Measurements from ENCODE around the gene CDC14B.

DNA sequence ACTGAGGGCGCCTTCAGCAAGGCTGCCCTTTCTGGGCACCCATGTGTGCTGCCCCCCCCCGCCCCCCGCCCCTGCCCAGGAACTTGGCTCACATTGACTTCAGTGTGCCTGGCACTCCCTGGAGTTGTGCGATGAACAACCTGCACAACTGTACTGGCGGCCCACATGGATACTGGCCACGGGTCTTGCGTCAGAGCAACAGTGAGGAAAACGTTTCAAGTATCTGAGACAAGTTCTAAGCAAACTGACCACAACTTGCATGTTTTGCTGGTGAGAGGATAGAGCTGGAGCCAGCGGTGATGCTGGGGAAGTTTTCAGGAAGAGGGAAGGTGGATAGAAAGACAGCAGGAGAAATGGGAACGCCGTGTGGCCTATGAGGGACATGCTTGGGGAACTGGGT is 124.3 kb downstream of the CDC14B start:
- TF ChIP-seq, protein P1, sequence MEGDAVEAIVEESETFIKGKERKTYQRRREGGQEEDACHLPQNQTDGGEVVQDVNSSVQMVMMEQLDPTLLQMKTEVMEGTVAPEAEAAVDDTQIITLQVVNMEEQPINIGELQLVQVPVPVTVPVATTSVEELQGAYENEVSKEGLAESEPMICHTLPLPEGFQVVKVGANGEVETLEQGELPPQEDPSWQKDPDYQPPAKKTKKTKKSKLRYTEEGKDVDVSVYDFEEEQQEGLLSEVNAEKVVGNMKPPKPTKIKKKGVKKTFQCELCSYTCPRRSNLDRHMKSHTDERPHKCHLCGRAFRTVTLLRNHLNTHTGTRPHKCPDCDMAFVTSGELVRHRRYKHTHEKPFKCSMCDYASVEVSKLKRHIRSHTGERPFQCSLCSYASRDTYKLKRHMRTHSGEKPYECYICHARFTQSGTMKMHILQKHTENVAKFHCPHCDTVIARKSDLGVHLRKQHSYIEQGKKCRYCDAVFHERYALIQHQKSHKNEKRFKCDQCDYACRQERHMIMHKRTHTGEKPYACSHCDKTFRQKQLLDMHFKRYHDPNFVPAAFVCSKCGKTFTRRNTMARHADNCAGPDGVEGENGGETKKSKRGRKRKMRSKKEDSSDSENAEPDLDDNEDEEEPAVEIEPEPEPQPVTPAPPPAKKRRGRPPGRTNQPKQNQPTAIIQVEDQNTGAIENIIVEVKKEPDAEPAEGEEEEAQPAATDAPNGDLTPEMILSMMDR (conservative IDR thresholded peaks at IDR 0.05; ENCODE audit: low read depth, low read length) = no peak
- TF ChIP-seq EZH2 (IDR thresholded peaks at IDR 0.05; ENCODE audit: borderline replicate concordance, low read depth, low read length, poor library complexity, severe bottlenecking) = no peak

Measured in A673 (cell line).